Right lobe of liver (tissue), 4 donors: ENCODE measurements around the gene ARID3A.

Experiments
- POLR2A ChIP-seq: fragments of 450-650 bp; IDR thresholded peaks from one replicate; pipeline ENCODE4 v1.6.1; 2017; ENCODE audit warnings: antibody characterized with exemption, mild to moderate bottlenecking
- TF ChIP-seq, protein P1 (sequence below), 4 donors: fragments of 200-600 bp in 3 of 4; fragments of 450-650 bp in 1 of 4; IDR thresholded peaks; one replicate each; pipeline versions ENCODE4 v1.5.1 to v1.8.0; 2016 to 2022; ENCODE audit warnings: antibody characterized with exemption in 4 of 4, mild to moderate bottlenecking in 2 of 4
- donor health status: DM: no; HTN: no; CAD: no.
- donor health status: DM: no; HTN: no; CAD: no.
- donor health status: DM: no; HTN: yes; CAD: no.

GRCh38 chr19:963486-963951 lies 37.7 kb downstream of the ARID3A start:
- TF ChIP-seq, protein P1, sequence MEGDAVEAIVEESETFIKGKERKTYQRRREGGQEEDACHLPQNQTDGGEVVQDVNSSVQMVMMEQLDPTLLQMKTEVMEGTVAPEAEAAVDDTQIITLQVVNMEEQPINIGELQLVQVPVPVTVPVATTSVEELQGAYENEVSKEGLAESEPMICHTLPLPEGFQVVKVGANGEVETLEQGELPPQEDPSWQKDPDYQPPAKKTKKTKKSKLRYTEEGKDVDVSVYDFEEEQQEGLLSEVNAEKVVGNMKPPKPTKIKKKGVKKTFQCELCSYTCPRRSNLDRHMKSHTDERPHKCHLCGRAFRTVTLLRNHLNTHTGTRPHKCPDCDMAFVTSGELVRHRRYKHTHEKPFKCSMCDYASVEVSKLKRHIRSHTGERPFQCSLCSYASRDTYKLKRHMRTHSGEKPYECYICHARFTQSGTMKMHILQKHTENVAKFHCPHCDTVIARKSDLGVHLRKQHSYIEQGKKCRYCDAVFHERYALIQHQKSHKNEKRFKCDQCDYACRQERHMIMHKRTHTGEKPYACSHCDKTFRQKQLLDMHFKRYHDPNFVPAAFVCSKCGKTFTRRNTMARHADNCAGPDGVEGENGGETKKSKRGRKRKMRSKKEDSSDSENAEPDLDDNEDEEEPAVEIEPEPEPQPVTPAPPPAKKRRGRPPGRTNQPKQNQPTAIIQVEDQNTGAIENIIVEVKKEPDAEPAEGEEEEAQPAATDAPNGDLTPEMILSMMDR (IDR thresholded peaks at IDR 0.05), result no peak
- no peak for TF ChIP-seq POLR2A
